Measurements from ENCODE around the gene FBXO3. TPM values are rescaled to one million over a fixed set of nuclear protein-coding genes. Genes with fewer than 3 reads are reported as not detected.

FBXO3 gene
- total and polyA plus RNA-seq, 2 of the 13 experiments (the other 11 are each of a cell fraction or from before 2014, with no cell fraction given), result 20.4 to 27.6 TPM

- no peak overlapping the region for H3K4me3 ChIP-seq (replicated peaks in 1 of 3; ENCODE audit: insufficient read depth in 1 of 3, low read depth in 2 of 3, low read length in 3 of 3)
- POLR2A ChIA-PET, result interaction anchor here (1.0 to 2.1 kb wide), 5 partner anchors 10 to 33 kb away, joined by 3 to 12 read pairs (median 4); partner anchors contain the start of gene CD59
- H2AFZ ChIP-seq (ENCODE audit: low read length), result no peak overlapping the region
- DNase-seq (ENCODE audit: low spot score) (no peak), ATAC-seq (peak; percentile 45; the same call in 2 of the 3 replicates), FAIRE-seq (no peak)
- in situ Hi-C loops (cut with HindIII; ENCODE audit: extremely low pct_ligation_motif_present, low pct_unique_long_range_greater_than_20kb), result no loop called here
- peak overlapping the region; percentile 28 for H3K9ac ChIP-seq (ENCODE audit: insufficient read depth, low read depth, low read length)
- TF ChIP-seq ZNF572 (CRISPR knock-in tag; IDR thresholded peaks at IDR 0.05), result no peak
- TF ChIP-seq SRSF4 (IDR thresholded peaks at IDR 0.05; ENCODE audit: low read depth, low read length, poor library complexity, severe bottlenecking), result no peak
- no peak for TF ChIP-seq BCL6 (CRISPR knock-in tag; IDR thresholded peaks at IDR 0.05)
- no peak for TF ChIP-seq CBX2 (IDR thresholded peaks at IDR 0.05; ENCODE audit: low read depth, low read length)
- no peak for TF ChIP-seq CBX2 (CRISPR knock-in tag; IDR thresholded peaks at IDR 0.05; ENCODE audit: low read depth)
- no peak for TF ChIP-seq ATM (IDR thresholded peaks at IDR 0.05; ENCODE audit: borderline replicate concordance)
- TF ChIP-seq IKZF5 (CRISPR knock-in tag; IDR thresholded peaks at IDR 0.05), result no peak
- TF ChIP-seq AGO1 (IDR thresholded peaks at IDR 0.05; ENCODE audit: low read depth, low read length, poor library complexity, severe bottlenecking), result no peak
- TF ChIP-seq ZNF20 (CRISPR knock-in tag; IDR thresholded peaks at IDR 0.05), result no peak
- no peak for TF ChIP-seq MLXIP (CRISPR knock-in tag; IDR thresholded peaks at IDR 0.05; ENCODE audit: borderline replicate concordance)
- TF ChIP-seq NFKB2 (CRISPR knock-in tag; IDR thresholded peaks at IDR 0.05; ENCODE audit: borderline replicate concordance), result no peak
- no peak for TF ChIP-seq ZNF230 (CRISPR knock-in tag; IDR thresholded peaks at IDR 0.05)
- no peak for TF ChIP-seq BRCA1 (CRISPR knock-in tag; IDR thresholded peaks at IDR 0.05)
- TF ChIP-seq TP53 (CRISPR knock-in tag; conservative IDR thresholded peaks at IDR 0.05), result no peak
- no peak for TF ChIP-seq HNRNPUL1 (IDR thresholded peaks at IDR 0.05; ENCODE audit: low read depth, low read length)
- intact Hi-C loops (cut with micrococcal nuclease; ENCODE audit: unreplicated experiment), result no loop called here
- peaks cover 2% of the 10 kb centered on the region for H4K20me1 ChIP-seq (ENCODE audit: insufficient read depth, low read length)
- no peaks in the 10 kb centered on the region for H3K9me3 ChIP-seq (ENCODE audit: low read length)
- H3K27me3 ChIP-seq (ENCODE audit: control insufficient read depth in 1 of 2, insufficient read depth in 2 of 2, low read length in 2 of 2), result no peaks in the 10 kb centered on the region
- CTCF ChIA-PET (ENCODE audit: low intra/inter-chr PET ratio, low total read pairs), result no interaction called here
- peaks cover 32% of the 10 kb centered on the region for H3K79me2 ChIP-seq (ENCODE audit: insufficient read depth, low read length)
- H3K36me3 ChIP-seq (replicated peaks in 1 of 2; ENCODE audit: control insufficient read depth in 1 of 2, insufficient read depth in 2 of 2, low read length in 2 of 2), result peaks cover 11 to 22% of the 10 kb centered on the region in 2 experiments
- H3K4me1 ChIP-seq (ENCODE audit: insufficient read depth, low read length), result peaks cover 35% of the 10 kb centered on the region
- BruUV-seq (replicated peaks), result no TSS peak
- WGBS (ENCODE audit: low lambda C conversion rate), result 90% methylated on average over 4 of the region's 4 CpGs
- peak overlapping the region; percentile 52 for H3K4me2 ChIP-seq (ENCODE audit: low read depth, low read length)
- H3K27ac ChIP-seq (ENCODE audit: extremely low read length, insufficient read depth, low read length), result peak overlapping the region; percentile 66
Measured at GRCh38 chr11:33724644-33725035, 49.7 kb downstream of the FBXO3 start.

All from HepG2 (cell line).